ENCODE measurements around the gene VAMP1.

- TF ChIP-seq, protein P1, sequence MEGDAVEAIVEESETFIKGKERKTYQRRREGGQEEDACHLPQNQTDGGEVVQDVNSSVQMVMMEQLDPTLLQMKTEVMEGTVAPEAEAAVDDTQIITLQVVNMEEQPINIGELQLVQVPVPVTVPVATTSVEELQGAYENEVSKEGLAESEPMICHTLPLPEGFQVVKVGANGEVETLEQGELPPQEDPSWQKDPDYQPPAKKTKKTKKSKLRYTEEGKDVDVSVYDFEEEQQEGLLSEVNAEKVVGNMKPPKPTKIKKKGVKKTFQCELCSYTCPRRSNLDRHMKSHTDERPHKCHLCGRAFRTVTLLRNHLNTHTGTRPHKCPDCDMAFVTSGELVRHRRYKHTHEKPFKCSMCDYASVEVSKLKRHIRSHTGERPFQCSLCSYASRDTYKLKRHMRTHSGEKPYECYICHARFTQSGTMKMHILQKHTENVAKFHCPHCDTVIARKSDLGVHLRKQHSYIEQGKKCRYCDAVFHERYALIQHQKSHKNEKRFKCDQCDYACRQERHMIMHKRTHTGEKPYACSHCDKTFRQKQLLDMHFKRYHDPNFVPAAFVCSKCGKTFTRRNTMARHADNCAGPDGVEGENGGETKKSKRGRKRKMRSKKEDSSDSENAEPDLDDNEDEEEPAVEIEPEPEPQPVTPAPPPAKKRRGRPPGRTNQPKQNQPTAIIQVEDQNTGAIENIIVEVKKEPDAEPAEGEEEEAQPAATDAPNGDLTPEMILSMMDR (conservative IDR thresholded peaks at IDR 0.05), result no peak
- TF ChIP-seq EZH2 (IDR thresholded peaks at IDR 0.05; ENCODE audit: low read depth), result no peak
Measured at GRCh38 chr12:6440391-6440790, 30.1 kb downstream of the VAMP1 start.
